ENCODE measurements around the gene FAM81A.
"Not testable (repeated sequence)": the region's sequence is repeated elsewhere in the genome, so short reads cannot be mapped to it uniquely, and the experiment has no call there.

FAM81A gene

GRCh38 chr15:59437817-59438624 lies at the start of gene FAM81A:
Gene FAM81A (plus strand): TSS chr15:59438186. CDS start chr15:59458627, 20,441 bp downstream.
- H3K4me1 ChIP-seq (ENCODE audit: control insufficient read depth, insufficient read depth, low read length) = no peaks in the 10 kb centered on the region
- no peak within 1 kb of the TSS for H3K27ac ChIP-seq (ENCODE audit: low read depth, low read length)
- H3K9me3 ChIP-seq (ENCODE audit: control insufficient read depth, insufficient read depth, low read length) = no peaks in the 10 kb centered on the region
- H3K36me3 ChIP-seq (ENCODE audit: control insufficient read depth, insufficient read depth, low read length) = no peaks in the 10 kb centered on the region
- H3K27me3 ChIP-seq (ENCODE audit: control insufficient read depth, insufficient read depth, low read length) = peaks cover 66% of the 10 kb centered on the region
- peak within 1 kb of the TSS; percentile 67 for H3K4me3 ChIP-seq (ENCODE audit: low read depth, low read length)
- H3K9ac ChIP-seq (ENCODE audit: low read depth, low read length) = no peak within 1 kb of the TSS

GRCh38 chr15:59388670-59389069 lies 49.3 kb upstream of the FAM81A start:
- Histone ChIP-seq H3K27ac (ENCODE audit: low read depth, low read length) (no peak overlapping the region), H3K4me3 (ENCODE audit: low read depth, low read length) (no peak overlapping the region), H3K4me1 (ENCODE audit: control insufficient read depth, insufficient read depth, low read length) (no peaks in the 10 kb centered on the region), H3K36me3 (ENCODE audit: control insufficient read depth, insufficient read depth, low read length) (0 out of 2 replicates have a peak, but pooled peaks cover 2% of the 10 kb centered on the region), H3K27me3 (ENCODE audit: control insufficient read depth, insufficient read depth, low read length) (no peaks in the 10 kb centered on the region), H3K9me3 (ENCODE audit: control insufficient read depth, insufficient read depth, low read length) (no peaks in the 10 kb centered on the region), H3K9ac (ENCODE audit: low read depth, low read length) (no peak overlapping the region)

- H3K9ac ChIP-seq (ENCODE audit: low read depth, low read length) = no peak overlapping the region
- H3K27ac ChIP-seq (ENCODE audit: low read depth, low read length) = no peak overlapping the region
- H3K27me3 ChIP-seq (ENCODE audit: control insufficient read depth, insufficient read depth, low read length) = no peaks in the 10 kb centered on the region
- H3K4me1 ChIP-seq (ENCODE audit: control insufficient read depth, insufficient read depth, low read length) = no peaks in the 10 kb centered on the region
- H3K4me3 ChIP-seq (ENCODE audit: low read depth, low read length) = no peak overlapping the region
- no peaks in the 10 kb centered on the region for H3K9me3 ChIP-seq (ENCODE audit: control insufficient read depth, insufficient read depth, low read length)
- H3K36me3 ChIP-seq (ENCODE audit: control insufficient read depth, insufficient read depth, low read length) = no peaks in the 10 kb centered on the region
Observed at GRCh38 chr15:59392299-59392698, 45.7 kb upstream of the FAM81A start.

- Histone ChIP-seq H3K9me3 (ENCODE audit: control insufficient read depth, insufficient read depth, low read length) (no peaks in the 10 kb centered on the region), H3K36me3 (ENCODE audit: control insufficient read depth, insufficient read depth, low read length) (no peaks in the 10 kb centered on the region), H3K27ac (ENCODE audit: low read depth, low read length) (no peak overlapping the region), H3K9ac (ENCODE audit: low read depth, low read length) (no peak overlapping the region), H3K4me1 (ENCODE audit: control insufficient read depth, insufficient read depth, low read length) (no peaks in the 10 kb centered on the region), H3K27me3 (ENCODE audit: control insufficient read depth, insufficient read depth, low read length) (peaks cover 2% of the 10 kb centered on the region; the same call in 1 of the 2 replicates), H3K4me3 (ENCODE audit: low read depth, low read length) (no peak overlapping the region)
Observed at GRCh38 chr15:59394166-59394661, 43.8 kb upstream of the FAM81A start.

- no peaks in the 10 kb centered on the region for H3K9me3 ChIP-seq (ENCODE audit: control insufficient read depth, insufficient read depth, low read length)
- H3K4me3 ChIP-seq (ENCODE audit: low read depth, low read length) = no peak overlapping the region
- no peaks in the 10 kb centered on the region for H3K36me3 ChIP-seq (ENCODE audit: control insufficient read depth, insufficient read depth, low read length)
- H3K4me1 ChIP-seq (ENCODE audit: control insufficient read depth, insufficient read depth, low read length) = peaks cover 13% of the 10 kb centered on the region
- peaks cover 16% of the 10 kb centered on the region for H3K27me3 ChIP-seq (ENCODE audit: control insufficient read depth, insufficient read depth, low read length)
- H3K27ac ChIP-seq (ENCODE audit: low read depth, low read length) = no peak overlapping the region
- H3K9ac ChIP-seq (ENCODE audit: low read depth, low read length) = no peak overlapping the region
Observed at GRCh38 chr15:59396211-59396610, 41.8 kb upstream of the FAM81A start.

- no peaks in the 10 kb centered on the region for H3K9me3 ChIP-seq (ENCODE audit: control insufficient read depth, insufficient read depth, low read length)
- H3K4me1 ChIP-seq (ENCODE audit: control insufficient read depth, insufficient read depth, low read length) = peaks cover 18% of the 10 kb centered on the region
- no peak overlapping the region for H3K4me3 ChIP-seq (ENCODE audit: low read depth, low read length)
- no peak overlapping the region for H3K9ac ChIP-seq (ENCODE audit: low read depth, low read length)
- H3K27ac ChIP-seq (ENCODE audit: low read depth, low read length) = no peak overlapping the region
- no peaks in the 10 kb centered on the region for H3K36me3 ChIP-seq (ENCODE audit: control insufficient read depth, insufficient read depth, low read length)
- peaks cover 16% of the 10 kb centered on the region for H3K27me3 ChIP-seq (ENCODE audit: control insufficient read depth, insufficient read depth, low read length)
Observed at GRCh38 chr15:59396679-59397078, 41.3 kb upstream of the FAM81A start.

GRCh38 chr15:59398220-59398619 lies 39.8 kb upstream of the FAM81A start:
- Histone ChIP-seq H3K9me3 (ENCODE audit: control insufficient read depth, insufficient read depth, low read length) (no peaks in the 10 kb centered on the region), H3K27ac (ENCODE audit: low read depth, low read length) (no peak overlapping the region), H3K27me3 (ENCODE audit: control insufficient read depth, insufficient read depth, low read length) (peaks cover 16% of the 10 kb centered on the region), H3K9ac (ENCODE audit: low read depth, low read length) (no peak overlapping the region), H3K36me3 (ENCODE audit: control insufficient read depth, insufficient read depth, low read length) (no peaks in the 10 kb centered on the region), H3K4me3 (ENCODE audit: low read depth, low read length) (no peak overlapping the region), H3K4me1 (ENCODE audit: control insufficient read depth, insufficient read depth, low read length) (peaks cover 29% of the 10 kb centered on the region)

GRCh38 chr15:59399465-59400102 lies 38.4 kb upstream of the FAM81A start:
- Histone ChIP-seq H3K36me3 (ENCODE audit: control insufficient read depth, insufficient read depth, low read length) (no peaks in the 10 kb centered on the region), H3K9me3 (ENCODE audit: control insufficient read depth, insufficient read depth, low read length) (no peaks in the 10 kb centered on the region), H3K4me1 (ENCODE audit: control insufficient read depth, insufficient read depth, low read length) (peaks cover 34% of the 10 kb centered on the region), H3K27me3 (ENCODE audit: control insufficient read depth, insufficient read depth, low read length) (peaks cover 19% of the 10 kb centered on the region), H3K4me3 (ENCODE audit: low read depth, low read length) (no peak overlapping the region), H3K27ac (ENCODE audit: low read depth, low read length) (no peak overlapping the region), H3K9ac (ENCODE audit: low read depth, low read length) (no peak overlapping the region)

GRCh38 chr15:59400103-59400813 lies 37.7 kb upstream of the FAM81A start:
- Histone ChIP-seq H3K36me3 (ENCODE audit: control insufficient read depth, insufficient read depth, low read length) (no peaks in the 10 kb centered on the region), H3K9me3 (ENCODE audit: control insufficient read depth, insufficient read depth, low read length) (no peaks in the 10 kb centered on the region), H3K27ac (ENCODE audit: low read depth, low read length) (no peak overlapping the region), H3K9ac (ENCODE audit: low read depth, low read length) (no peak overlapping the region), H3K27me3 (ENCODE audit: control insufficient read depth, insufficient read depth, low read length) (peaks cover 25% of the 10 kb centered on the region), H3K4me3 (ENCODE audit: low read depth, low read length) (no peak overlapping the region), H3K4me1 (ENCODE audit: control insufficient read depth, insufficient read depth, low read length) (peaks cover 34% of the 10 kb centered on the region)

- H3K36me3 ChIP-seq (ENCODE audit: control insufficient read depth, insufficient read depth, low read length); H3K27ac ChIP-seq (ENCODE audit: low read depth, low read length); H3K9ac ChIP-seq (ENCODE audit: low read depth, low read length); H3K4me3 ChIP-seq (ENCODE audit: low read depth, low read length); H3K9me3 ChIP-seq (ENCODE audit: control insufficient read depth, insufficient read depth, low read length): not testable (repeated sequence)
- Histone ChIP-seq H3K27me3 (ENCODE audit: control insufficient read depth, insufficient read depth, low read length) (peaks cover 25% of the 10 kb centered on the region), H3K4me1 (ENCODE audit: control insufficient read depth, insufficient read depth, low read length) (peaks cover 34% of the 10 kb centered on the region)
Observed at GRCh38 chr15:59401051-59401823, 36.7 kb upstream of the FAM81A start.

Measured in HUES48 (cell line).